Chondrocyte (in vitro differentiated cells): Measurements from ENCODE around the gene B3GALNT1. TPM values are rescaled to one million over a fixed set of nuclear protein-coding genes. Genes with fewer than 3 reads are reported as not detected.

Experiments
- DNase-seq: peaks from one replicate; pipeline ENCODE4 v3.0.0; 2021; ENCODE audit warnings: mixed read lengths, low spot score
- H3K27ac Mint-ChIP-seq: one replicate; pipeline ENCODE4 v1.8.0; 2021; ENCODE audit warnings: mild to moderate bottlenecking, moderate library complexity, mixed read lengths; ENCODE audit not compliant: unreplicated experiment
- H3K27me3 Mint-ChIP-seq: 2 replicates; pipeline ENCODE4 v1.8.0; 2021; ENCODE audit warnings: low read depth, mixed read lengths
- H3K36me3 Mint-ChIP-seq: 2 replicates; pipeline ENCODE4 v1.8.0; 2021; ENCODE audit warnings: low read depth, mixed read lengths
- H3K4me1 Mint-ChIP-seq: 2 replicates; pipeline ENCODE4 v1.8.0; 2021; ENCODE audit warnings: low read depth, mild to moderate bottlenecking, mixed read lengths
- H3K4me3 Mint-ChIP-seq: one replicate; pipeline ENCODE4 v1.8.0; 2021; ENCODE audit warnings: mild to moderate bottlenecking, moderate library complexity, mixed read lengths; ENCODE audit not compliant: unreplicated experiment
- H3K9me3 Mint-ChIP-seq: 2 replicates; pipeline ENCODE4 v1.8.0; 2021; ENCODE audit warnings: low read depth, mixed read lengths
- CTCF ChIP-seq: fragments of 200-600 bp; sonication (generic); IDR thresholded peaks from 2 replicates; pipeline ENCODE4 v1.5.0; 2021; ENCODE audit warnings: antibody characterized with exemption, mild to moderate bottlenecking, moderate library complexity
- long read RNA-seq: library from polyadenylated mRNA; stranded (forward); transcript quantifications from one replicate; pipeline ENCODE4 v2.0.0, GENCODE V29; 2021
- total RNA-seq: library from RNA; stranded (reverse); gene quantifications from 3 replicates; pipeline ENCODE4 v1.2.1, GENCODE V29; 2021

B3GALNT1 gene
- 14.1 to 24.8 TPM (median 22.0 TPM) in 3 replicates for total RNA-seq
- long read RNA-seq, transcript B3GALNT1-212 (5 exons, 1,660 nt), result minor isoform, 11 of 63 reads
- long read RNA-seq, transcript B3GALNT1-202 (4 exons, 3,221 nt), result minor isoform, 6 of 63 reads
- long read RNA-seq, transcript B3GALNT1-216 (6 exons, 554 nt), result minor isoform, 5 of 63 reads
- long read RNA-seq, transcript B3GALNT1-201 (5 exons, 3,313 nt), result major isoform, 15 of 63 reads
- long read RNA-seq, partial matches to known transcripts, result 3 of 63 reads
- long read RNA-seq, other reads (novel, unspliced or antisense), result 14 of 63 reads

- H3K4me3 Mint-ChIP-seq, result peak within 1 kb of the TSS; percentile 84
- TF ChIP-seq CTCF, result peak; percentile 31
- H3K27me3 Mint-ChIP-seq, result no peaks in the 10 kb centered on the region
- peak within 1 kb of the TSS; percentile 76 for H3K27ac Mint-ChIP-seq
- H3K36me3 Mint-ChIP-seq, result peaks cover 12% of the 10 kb centered on the region
- peak; percentile 86 for DNase-seq
- H3K4me1 Mint-ChIP-seq, result peaks cover 11% of the 10 kb centered on the region
- H3K9me3 Mint-ChIP-seq, result no peaks in the 10 kb centered on the region
These were observed at the start of gene B3GALNT1 for GRCh38 chr3:161104561-161105551. Gene B3GALNT1 (minus strand): TSS chr3:161105349. CDS start chr3:161086754, 18,595 bp downstream.

GRCh38 chr3:161153480-161153879 lies 48.3 kb upstream of the B3GALNT1 start:
- Mint-ChIP-seq H3K9me3 (peaks cover 4% of the 10 kb centered on the region), H3K36me3 (no peaks in the 10 kb centered on the region), H3K27ac (no peak overlapping the region), H3K4me1 (peaks cover 6% of the 10 kb centered on the region), H3K4me3 (no peak overlapping the region), H3K27me3 (no peaks in the 10 kb centered on the region)
- no peak for DNase-seq
- no peak for TF ChIP-seq CTCF

- Mint-ChIP-seq H3K36me3 (no peaks in the 10 kb centered on the region), H3K4me3 (no peak overlapping the region), H3K27me3 (no peaks in the 10 kb centered on the region), H3K4me1 (peaks cover 6% of the 10 kb centered on the region), H3K27ac (no peak overlapping the region), H3K9me3 (peaks cover 4% of the 10 kb centered on the region)
- no peak for TF ChIP-seq CTCF
- no peak for DNase-seq
These were observed 44.9 kb upstream of the B3GALNT1 start for GRCh38 chr3:161150001-161150525.

GRCh38 chr3:161149529-161149928 lies 44.4 kb upstream of the B3GALNT1 start:
- no peak overlapping the region for H3K4me3 Mint-ChIP-seq
- no peaks in the 10 kb centered on the region for H3K27me3 Mint-ChIP-seq
- peaks cover 6% of the 10 kb centered on the region for H3K4me1 Mint-ChIP-seq
- TF ChIP-seq CTCF, result no peak
- H3K27ac Mint-ChIP-seq, result no peak overlapping the region
- peaks cover 1% of the 10 kb centered on the region for H3K36me3 Mint-ChIP-seq
- DNase-seq, result no peak
- H3K9me3 Mint-ChIP-seq, result peaks cover 4% of the 10 kb centered on the region
